Aorta (tissue), 5 donors: ENCODE measurements around the gene SULT1A2. TPM values are rescaled to one million over a fixed set of nuclear protein-coding genes. Genes with fewer than 3 reads are reported as not detected.

Source experiments
- ATAC-seq: fragments of 200-7000 bp; cut with Tn5 transposase; one replicate; pipeline ENCODE4 v1.9.1; 2022; ENCODE audit warnings: moderate library complexity; ENCODE audit not compliant: low FRiP score
- DNase-seq, 2 donors: peaks; one replicate each; pipeline ENCODE4 v3.0.0-alpha.2; 2020
- H3K27ac ChIP-seq, 2 donors: one replicate each; pipeline ENCODE4 v1.5.1; 2013; ENCODE audit warnings: low read length in 2 of 2, mild to moderate bottlenecking in 2 of 2, moderate library complexity in 2 of 2, control low read depth in 1 of 2, inconsistent platforms in 1 of 2, low read depth in 1 of 2
- H3K27me3 ChIP-seq, 2 donors: one replicate each; pipeline ENCODE4 v1.6.1; 2013; ENCODE audit warnings: control low read depth in 1 of 2, low read length in 1 of 2, mild to moderate bottlenecking in 1 of 2, moderate library complexity in 1 of 2; ENCODE audit not compliant: insufficient read depth in 2 of 2, control insufficient read depth in 1 of 2
- H3K36me3 ChIP-seq, 2 donors: one replicate each; pipeline ENCODE4 v1.6.1; 2013; ENCODE audit warnings: control low read depth in 1 of 2, low read length in 1 of 2, mild to moderate bottlenecking in 1 of 2; ENCODE audit not compliant: insufficient read depth in 2 of 2, control insufficient read depth in 1 of 2
- H3K4me1 ChIP-seq, 2 donors: one replicate each; pipeline ENCODE4 v1.6.1; 2013; ENCODE audit warnings: low read length in 2 of 2, control low read depth in 1 of 2, mild to moderate bottlenecking in 1 of 2, moderate library complexity in 1 of 2; ENCODE audit not compliant: insufficient read depth in 2 of 2, control insufficient read depth in 1 of 2
- H3K4me3 ChIP-seq, 2 donors: one replicate each; pipeline ENCODE4 v1.5.1; 2013; ENCODE audit warnings: low read length in 2 of 2, control low read depth in 1 of 2, mild to moderate bottlenecking in 1 of 2
- H3K9me3 ChIP-seq: one replicate; pipeline ENCODE4 v1.6.1; 2013; ENCODE audit warnings: mild to moderate bottlenecking, low read length; ENCODE audit not compliant: control insufficient read depth
- WGBS, 2 donors: extraction: QIAGEN DNeasy Blood & Tissue Kit; methylation state at CpG; one replicate each; pipeline ENCODE4 v1.1.7; 2013; 5-methylcytosine and 5-hydroxymethylcytosine counted together
- intact Hi-C, 2 donors: fragments of 100-400 bp; cut with DNase I; formaldehyde crosslinking; loops; one replicate each; pipeline versions ENCODE4 v1.14.2 to v1.15.0; 2022
- polyA plus RNA-seq, 2 donors: library from polyadenylated mRNA; stranded (reverse); fragments of 200-250 nt; gene quantifications; one replicate each; pipeline ENCODE4 v1.2.3, GENCODE V29; 2013
- total RNA-seq, 2 donors: library from RNA; stranded (reverse); fragmentation: NEBNext Ultra II Directional; extraction: Animal tissue kit (Norgen Biotek cat#: 25700); gene quantifications; one replicate each; pipeline ENCODE4 v1.2.1, GENCODE V29; 2021
- donor health status: healthy with polysubstance abuse.
- donor health status: Bipolar disorder and iron deficiency.
- donor health status: DM: no; HTN: no; CAD: no.
- donor health status: DM: no; HTN: no; CAD: no.
- donor health status: DM: yes; HTN: yes; CAD: no.

The SULT1A2 gene
- total and polyA plus RNA-seq, 4 donors: 0.81 to 9.8 (median 1.8) TPM; not detected in 1

- ATAC-seq (no peak), DNase-seq (no peak)
- intact Hi-C loops: no loop called here
- H3K36me3 ChIP-seq: peaks cover 3 to 13% of the 10 kb centered on the region in 2 donors
- H3K27me3 ChIP-seq: no peaks in the 10 kb centered on the region
- no peaks in the 10 kb centered on the region for H3K4me1 ChIP-seq
- H3K4me3 ChIP-seq: no peak overlapping the region
- H3K27ac ChIP-seq: no peak overlapping the region
- 93 to 94% methylated on average over 8 of the region's 8 CpGs for WGBS, 2 donors
- H3K9me3 ChIP-seq: no peaks in the 10 kb centered on the region
These were observed 7.8 kb downstream of the SULT1A2 start for GRCh38 chr16:28589069-28589468.

DNA sequence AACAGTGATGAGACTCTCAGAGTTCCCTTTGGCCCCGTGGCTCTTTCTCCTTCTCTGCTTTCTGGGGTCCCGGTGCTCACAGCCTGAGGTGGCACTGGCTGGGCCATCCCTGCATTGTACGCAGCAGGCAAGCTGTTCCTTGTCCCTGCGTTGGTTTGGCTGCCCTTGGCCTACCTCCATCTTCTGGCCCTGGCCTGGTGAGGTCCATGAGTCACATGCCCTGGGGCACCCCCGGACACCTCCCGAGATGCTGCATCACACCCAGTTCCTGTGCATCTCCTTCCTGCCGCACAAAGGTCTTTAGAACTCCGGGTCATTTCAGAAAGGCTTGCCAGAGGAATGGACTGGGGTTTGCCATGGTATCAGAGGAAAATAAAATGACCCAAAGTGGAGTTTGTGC lies 9.5 kb downstream of the SULT1A2 start:
- no peaks in the 10 kb centered on the region for H3K4me1 ChIP-seq
- H3K27ac ChIP-seq: no peak overlapping the region
- no peak overlapping the region for H3K4me3 ChIP-seq
- no peaks in the 10 kb centered on the region for H3K27me3 ChIP-seq
- DNase-seq (no peak), ATAC-seq (no peak)
- 90 to 94% methylated on average over 8 of the region's 8 CpGs for WGBS, 2 donors
- peaks cover 3 to 13% of the 10 kb centered on the region in 2 donors for H3K36me3 ChIP-seq
- no peaks in the 10 kb centered on the region for H3K9me3 ChIP-seq
- intact Hi-C loops: no loop called here

- Histone ChIP-seq H3K4me1 (no peaks in the 10 kb centered on the region), H3K4me3 (no peak overlapping the region), H3K27me3 (no peaks in the 10 kb centered on the region), H3K27ac (no peak overlapping the region), H3K36me3 (peaks cover 3 to 17% of the 10 kb centered on the region in 2 donors), H3K9me3 (no peaks in the 10 kb centered on the region)
- DNase-seq (no peak), ATAC-seq (no peak)
- intact Hi-C loops: no loop called here
- WGBS, 2 donors: 90 to 91% methylated on average over 3 of the region's 3 CpGs
These were observed 10.4 kb downstream of the SULT1A2 start for GRCh38 chr16:28586466-28586865.

DNA sequence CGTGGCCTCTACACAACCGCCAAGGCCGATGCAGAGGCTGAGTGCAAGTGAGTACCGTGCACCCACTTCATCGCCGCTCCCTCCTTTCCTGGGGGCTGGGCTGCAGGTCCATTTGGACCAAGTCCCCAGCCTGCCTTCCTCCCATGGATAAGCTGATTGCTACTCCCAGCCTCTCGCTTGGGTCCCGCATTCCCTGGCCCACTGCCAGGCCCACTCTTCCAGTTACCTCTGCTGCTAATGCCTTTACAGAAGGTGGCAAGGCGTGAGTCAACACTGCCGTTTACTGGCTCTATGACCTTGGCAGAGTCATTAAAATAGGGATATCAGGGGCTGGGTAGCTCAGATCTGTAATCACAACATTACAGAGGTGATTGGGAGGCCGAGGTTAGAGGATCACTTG lies 11.2 kb downstream of the SULT1A2 start:
- intact Hi-C loops: no loop called here
- no peak overlapping the region for H3K27ac ChIP-seq
- ATAC-seq (no peak), DNase-seq (no peak)
- H3K36me3 ChIP-seq: peaks cover 3 to 12% of the 10 kb centered on the region in 2 donors
- H3K4me3 ChIP-seq: no peak overlapping the region
- WGBS, 2 donors: 81 to 82% methylated on average over 11 of the region's 11 CpGs
- no peaks in the 10 kb centered on the region for H3K9me3 ChIP-seq
- H3K27me3 ChIP-seq: no peaks in the 10 kb centered on the region
- no peaks in the 10 kb centered on the region for H3K4me1 ChIP-seq

DNA sequence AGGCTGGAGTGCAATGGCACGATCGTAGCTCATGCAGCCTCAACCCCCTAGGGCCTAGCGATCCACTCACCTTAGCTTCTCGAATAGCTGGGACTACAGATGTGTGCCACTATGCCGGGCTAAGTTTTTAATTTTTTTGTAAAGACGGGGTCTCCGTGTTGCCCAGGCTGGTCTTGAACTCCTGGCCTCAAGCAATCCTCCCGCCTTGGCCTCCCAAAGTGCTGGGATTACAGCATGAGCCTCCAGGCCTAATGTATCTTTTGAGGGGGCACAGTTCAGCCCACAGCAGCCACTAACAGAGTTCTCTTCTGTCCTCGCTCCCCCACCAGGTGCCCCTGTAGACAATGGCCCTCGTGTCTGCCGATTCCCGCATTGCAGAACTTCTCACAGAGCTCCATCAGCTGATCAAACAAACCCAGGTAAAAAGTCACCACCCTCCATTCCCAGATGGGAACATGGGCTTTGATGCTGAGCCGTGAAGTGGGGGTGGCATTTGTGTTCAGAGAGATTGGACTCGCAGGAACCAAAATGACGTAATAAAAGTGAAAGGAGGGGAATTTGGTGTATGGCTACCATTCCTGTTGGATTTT lies 16.0 kb downstream of the SULT1A2 start:
- 95 to 96% methylated on average over 15 of the region's 15 CpGs for WGBS, 2 donors

DNA sequence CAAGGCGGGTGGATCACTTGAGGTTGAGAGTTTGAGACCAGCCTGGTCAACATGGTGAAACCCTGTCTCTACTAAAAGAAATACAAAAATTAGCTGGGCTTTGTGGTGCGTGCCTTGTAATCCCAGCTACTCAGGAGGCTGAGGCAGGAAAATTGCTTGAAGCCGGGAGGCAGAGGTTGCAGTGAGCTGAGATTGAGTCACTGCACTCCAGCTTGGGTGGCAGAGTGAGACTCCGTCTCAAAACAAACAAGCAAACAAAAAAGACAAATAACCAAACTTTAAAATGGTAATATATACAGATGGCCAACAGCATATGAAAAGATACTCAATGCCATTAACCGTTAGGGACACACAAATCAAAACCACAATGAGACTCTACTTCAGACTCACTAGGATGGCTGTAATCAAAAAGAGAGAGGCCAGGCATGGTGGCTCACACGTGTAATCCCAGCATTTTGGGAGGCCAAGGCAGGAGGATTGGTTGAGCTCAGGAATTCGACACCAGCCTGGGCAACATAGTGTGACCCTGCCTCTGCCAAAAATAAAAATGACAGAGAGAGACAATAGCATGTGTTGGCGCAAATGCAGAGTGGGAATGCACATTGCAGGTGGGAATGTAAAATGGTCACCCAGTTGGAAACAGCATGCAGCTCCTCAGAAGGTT lies 21.3 kb downstream of the SULT1A2 start:
- H3K27ac ChIP-seq: no peak overlapping the region
- no peaks in the 10 kb centered on the region for H3K36me3 ChIP-seq
- H3K27me3 ChIP-seq: no peaks in the 10 kb centered on the region
- no peaks in the 10 kb centered on the region for H3K9me3 ChIP-seq
- H3K4me3 ChIP-seq: no peak overlapping the region
- intact Hi-C loops: no loop called here
- DNase-seq: no peak
- no peak for ATAC-seq
- H3K4me1 ChIP-seq: no peaks in the 10 kb centered on the region
- WGBS, 2 donors: 91 to 92% methylated on average over 8 of the region's 8 CpGs

More for the DNA sequence above, 16.0 kb downstream of the SULT1A2 start:
- H3K27ac ChIP-seq: no peak overlapping the region
- peaks cover 0 to 9% of the 10 kb centered on the region in 2 donors for H3K36me3 ChIP-seq
- DNase-seq (no peak), ATAC-seq (no peak)
- H3K4me1 ChIP-seq: no peaks in the 10 kb centered on the region
- no peaks in the 10 kb centered on the region for H3K9me3 ChIP-seq
- intact Hi-C loops: no loop called here
- H3K4me3 ChIP-seq: no peak overlapping the region
- H3K27me3 ChIP-seq: no peaks in the 10 kb centered on the region

DNA sequence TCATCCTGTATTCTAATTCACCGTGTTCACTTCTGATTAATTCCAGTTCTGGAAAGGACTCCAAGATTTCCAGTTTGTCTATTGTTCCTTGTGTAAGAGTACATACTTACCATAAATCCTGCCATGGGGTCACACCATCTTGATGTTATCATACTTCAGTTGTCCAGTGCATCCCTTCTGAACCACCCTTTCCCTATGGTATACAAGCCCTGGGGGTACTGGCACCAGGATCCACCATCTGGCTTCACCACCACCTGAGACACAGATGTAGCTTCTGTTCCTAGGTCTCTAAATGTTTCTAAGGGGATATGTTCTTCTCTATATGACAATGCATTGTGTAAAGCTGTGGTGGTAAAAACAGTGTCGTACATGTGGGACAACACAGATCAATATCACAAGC lies 21.9 kb downstream of the SULT1A2 start:
- Histone ChIP-seq H3K36me3 (no peaks in the 10 kb centered on the region), H3K27me3 (no peaks in the 10 kb centered on the region), H3K9me3 (no peaks in the 10 kb centered on the region), H3K4me3 (no peak overlapping the region), H3K4me1 (no peaks in the 10 kb centered on the region), H3K27ac (no peak overlapping the region)
- DNase-seq (no peak), ATAC-seq (no peak)
- intact Hi-C loops: no loop called here
- 90 to 97% methylated on average over 2 of the region's 2 CpGs for WGBS, 2 donors

- H3K36me3 ChIP-seq: no peaks in the 10 kb centered on the region
- ATAC-seq (no peak), DNase-seq (no peak)
- intact Hi-C loops: no loop called here
- H3K4me1 ChIP-seq: no peaks in the 10 kb centered on the region
- no peak overlapping the region for H3K4me3 ChIP-seq
- no peak overlapping the region for H3K27ac ChIP-seq
- H3K27me3 ChIP-seq: no peaks in the 10 kb centered on the region
- H3K9me3 ChIP-seq: no peaks in the 10 kb centered on the region
- 80 to 83% methylated on average over 17 of the region's 17 CpGs for WGBS, 2 donors
These were observed 22.8 kb downstream of the SULT1A2 start for GRCh38 chr16:28573738-28574718.
